DMS153 treated with DMSO at 0.1 percent for 48 hours (cell line): Measurements from ENCODE around the gene GDPD1.
"Not testable (repeated sequence)": the region's sequence is repeated elsewhere in the genome, so short reads cannot be mapped to it uniquely, and the experiment has no call there.

ENCODE experiments used
- DNase-seq: peaks from one replicate; lab custom pipeline; 2025; ENCODE audit not compliant: unreplicated experiment; lab: John Stamatoyannopoulos, UW

GDPD1 gene

DNA sequence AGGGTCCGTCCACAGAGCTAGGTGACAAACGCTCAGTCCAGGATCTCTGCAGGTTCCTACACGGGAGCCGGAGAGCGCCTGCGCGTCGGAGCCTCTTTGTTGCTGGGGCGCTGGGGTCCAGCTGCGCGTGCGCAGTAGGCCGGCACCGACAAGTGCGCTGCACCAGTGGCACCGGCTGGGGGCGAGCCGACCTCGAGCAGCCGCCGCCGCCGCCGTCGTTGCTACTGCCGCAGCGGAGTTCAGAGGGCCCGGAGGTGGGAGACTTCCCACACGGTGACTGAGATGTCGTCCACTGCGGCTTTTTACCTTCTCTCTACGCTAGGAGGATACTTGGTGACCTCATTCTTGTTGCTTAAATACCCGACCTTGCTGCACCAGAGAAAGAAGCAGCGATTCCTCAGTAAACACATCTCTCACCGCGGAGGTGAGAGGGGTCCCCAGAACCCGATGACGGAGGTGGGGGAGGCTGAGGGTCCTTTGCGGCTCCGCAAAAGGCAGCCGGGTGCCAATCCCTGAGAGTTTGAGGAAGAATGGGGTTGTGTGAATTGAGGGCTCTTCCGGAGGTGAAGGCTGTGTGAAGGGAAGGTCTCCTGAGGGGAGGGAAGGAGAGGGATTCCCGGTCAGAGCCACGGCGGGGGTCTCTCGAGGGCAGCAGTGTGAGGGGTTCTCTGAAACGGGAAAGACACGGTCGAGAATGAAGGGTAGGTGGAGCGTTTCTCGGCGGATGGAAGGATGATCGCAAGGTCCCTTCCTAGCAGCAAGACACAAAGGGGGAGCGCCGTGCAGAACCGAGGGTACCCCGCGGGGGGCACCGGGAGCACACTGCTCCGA is at the start of gene GDPD1:
TSS of gene GDPD1 (plus strand) at position 184 of the 831 bp plus-strand sequence. CDS start at position 283, 99 bp downstream.
- DNase-seq: peak; percentile 95

DNA sequence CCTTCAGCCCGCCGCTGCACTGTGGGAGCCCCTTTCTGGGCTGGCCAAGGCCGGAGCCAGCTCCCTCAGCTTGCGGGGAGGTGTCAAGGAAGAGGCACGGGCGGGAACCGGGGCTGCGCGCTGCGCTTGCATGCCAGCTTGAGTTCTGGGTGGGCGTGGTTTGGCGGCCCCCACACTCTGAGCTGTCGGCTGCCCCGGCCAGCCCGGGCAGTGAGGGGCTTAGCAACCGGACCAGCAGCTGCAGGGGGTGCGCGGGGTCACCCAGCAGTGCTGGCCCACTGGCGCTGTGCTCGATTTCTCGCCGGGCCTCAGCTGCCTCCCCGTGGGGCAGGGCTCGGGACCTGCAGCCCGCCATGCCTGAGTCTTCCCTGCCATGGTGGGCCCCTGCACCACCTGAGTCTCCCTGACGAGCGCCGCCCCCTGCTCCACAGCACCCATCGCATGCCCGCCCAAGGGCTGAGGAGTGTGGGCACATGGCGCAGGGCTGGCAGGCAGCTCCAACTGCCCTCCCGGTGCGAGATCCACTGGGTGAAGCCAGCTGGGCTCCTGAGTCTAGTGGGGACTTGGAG is 47.8 kb upstream of the GDPD1 start:
- DNase-seq: no peak

DNA sequence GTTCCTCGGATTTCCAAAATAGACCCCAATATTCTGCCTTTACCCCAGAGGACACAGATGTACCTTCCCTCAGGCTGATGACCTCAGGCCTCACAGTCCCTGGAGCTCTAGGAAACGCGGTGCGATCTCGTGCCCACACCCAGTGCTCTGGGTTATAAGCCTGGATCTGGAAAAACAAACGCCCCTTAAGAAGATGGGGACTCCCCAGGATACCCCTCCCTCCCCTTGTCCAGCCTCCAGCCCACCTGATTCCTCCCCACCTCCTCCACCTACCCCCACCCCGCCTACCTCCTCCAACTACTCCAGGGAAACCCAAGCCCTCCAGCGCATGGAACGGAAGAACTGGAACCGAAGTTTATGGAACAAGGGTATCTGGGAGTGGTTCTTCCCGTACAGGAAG is 45.6 kb upstream of the GDPD1 start:
- no peak for DNase-seq

DNA sequence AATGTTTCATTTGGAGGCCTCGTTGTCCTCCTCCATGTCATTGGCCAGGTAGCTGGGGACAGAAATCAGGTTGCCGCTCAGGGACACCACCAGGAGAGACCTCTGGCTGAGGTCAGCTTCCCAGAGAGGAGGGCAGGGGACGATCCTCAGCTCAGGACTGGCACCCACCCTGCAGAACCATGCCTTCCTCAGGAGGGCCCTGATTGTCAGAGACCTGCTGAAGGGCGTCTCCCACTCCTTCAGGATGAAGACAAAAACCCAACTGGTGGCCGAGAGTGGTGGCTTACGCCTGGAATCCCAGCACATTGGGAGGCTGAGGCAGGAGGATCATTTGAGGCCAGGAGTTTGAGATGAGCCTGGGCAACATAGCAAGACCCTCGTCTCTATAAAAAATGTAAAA is 45.2 kb upstream of the GDPD1 start:
- DNase-seq: no peak

DNA sequence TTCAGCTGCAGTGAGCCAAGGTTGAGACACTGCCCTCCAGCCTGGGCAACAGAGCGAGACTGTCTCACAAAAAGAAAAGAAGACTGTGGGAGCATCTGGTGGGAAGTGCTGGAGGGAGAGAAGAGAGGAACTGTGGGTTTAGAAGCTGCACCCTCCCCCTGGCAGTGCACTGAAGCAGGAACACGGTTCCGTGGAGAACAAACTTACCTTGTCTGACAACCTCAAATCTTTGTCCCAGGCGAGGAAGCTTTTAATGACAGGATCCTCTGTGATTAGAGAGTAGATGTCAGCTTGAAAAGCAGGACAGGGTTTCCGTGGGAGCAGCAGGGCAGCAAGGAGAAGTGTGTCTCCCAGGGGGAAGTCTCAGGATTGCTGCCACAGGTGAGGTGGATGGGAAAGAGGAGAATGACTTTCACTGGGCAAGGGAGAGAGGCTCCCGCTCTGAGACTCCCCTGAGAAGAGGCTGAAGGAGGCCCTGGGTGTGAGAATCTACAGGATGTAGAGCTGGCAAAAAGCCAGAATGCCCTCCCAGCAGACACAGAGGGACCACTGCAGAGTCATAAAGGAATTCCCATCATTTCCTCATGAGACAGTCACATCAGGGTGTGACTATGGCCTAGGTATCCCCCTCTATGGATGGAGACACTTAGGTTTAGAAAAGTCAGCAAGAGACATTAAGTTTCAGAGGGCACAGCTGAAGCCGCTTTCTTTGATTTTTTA is 41.9 kb upstream of the GDPD1 start:
- no peak for DNase-seq

DNA sequence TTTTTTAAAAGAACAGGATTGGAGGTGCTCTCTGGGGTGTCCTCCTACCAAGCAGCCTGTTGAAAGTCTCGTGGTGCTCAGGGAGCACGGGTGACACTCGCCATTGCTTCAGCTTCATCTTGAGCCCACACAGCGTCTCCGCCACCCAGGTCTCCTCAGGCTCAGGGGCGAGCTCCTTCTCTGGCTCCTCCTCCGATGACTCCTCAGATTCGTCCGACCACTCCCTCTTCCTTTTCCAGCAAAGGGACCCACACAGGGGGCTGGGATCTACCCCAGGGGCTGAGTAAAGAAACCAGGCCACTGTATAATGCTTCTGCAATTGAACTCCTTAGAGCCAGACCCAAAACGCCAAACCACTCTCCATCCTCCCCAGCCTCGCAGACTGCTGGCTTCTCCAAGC is 40.7 kb upstream of the GDPD1 start:
- DNase-seq: not testable (repeated sequence)

DNA sequence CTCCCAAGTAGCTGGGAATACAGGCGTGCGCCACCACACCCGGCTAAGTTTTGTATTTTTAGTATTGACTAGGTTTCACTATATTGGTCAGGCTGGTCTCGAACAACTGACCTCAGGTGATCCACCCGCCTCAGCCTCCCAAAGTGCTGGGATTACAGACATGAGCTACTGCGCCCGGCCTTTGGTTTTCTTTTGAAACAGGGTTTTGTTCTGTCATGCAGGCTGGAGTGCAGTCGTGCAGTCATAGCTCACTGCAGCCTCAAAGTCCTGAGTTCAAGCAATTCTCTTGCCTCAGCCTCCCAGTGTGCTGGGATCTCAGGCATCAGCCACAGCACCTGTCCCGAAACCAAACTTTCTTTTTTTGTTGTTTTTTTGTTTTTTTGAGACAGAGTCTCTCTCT is 39.7 kb upstream of the GDPD1 start:
- no peak for DNase-seq

DNA sequence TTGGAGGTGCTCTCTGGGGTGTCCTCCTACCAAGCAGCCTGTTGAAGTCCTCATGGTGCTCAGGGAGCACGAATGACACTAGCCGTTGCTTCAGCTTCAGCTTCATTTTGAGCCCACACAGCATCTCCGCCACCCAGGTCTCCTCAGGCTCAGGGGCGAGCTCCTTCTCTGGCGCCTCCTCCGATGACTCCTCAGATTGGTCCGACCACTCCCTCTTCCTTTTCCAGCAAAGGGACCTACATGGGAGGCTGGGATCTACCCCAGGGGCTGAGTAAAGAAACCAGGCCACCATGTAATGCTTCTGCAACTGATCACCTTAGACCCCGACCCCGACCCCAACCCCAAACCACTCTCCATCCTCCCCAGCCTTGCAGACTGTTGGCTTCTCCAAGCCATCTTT is 38.8 kb upstream of the GDPD1 start:
- DNase-seq: no peak

DNA sequence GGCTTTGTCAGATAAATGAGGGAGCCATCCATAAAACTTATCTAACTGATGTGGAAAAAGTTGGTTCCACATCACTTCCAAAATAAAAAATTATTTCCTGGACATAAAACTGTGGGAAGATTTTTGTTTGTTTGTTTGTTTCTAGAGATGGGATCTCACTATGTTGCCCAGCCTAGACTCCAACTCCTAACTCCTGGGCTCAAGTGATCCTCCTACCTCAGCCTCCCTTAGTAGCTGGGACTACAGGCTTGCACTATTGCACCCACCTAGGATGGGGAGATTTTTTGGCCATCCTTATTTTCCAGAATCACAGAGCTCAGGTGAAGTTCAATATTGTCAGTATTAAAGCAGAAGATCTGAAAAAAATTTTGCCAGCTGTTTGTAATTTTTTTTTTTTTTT is 34.3 kb upstream of the GDPD1 start:
- no peak for DNase-seq

DNA sequence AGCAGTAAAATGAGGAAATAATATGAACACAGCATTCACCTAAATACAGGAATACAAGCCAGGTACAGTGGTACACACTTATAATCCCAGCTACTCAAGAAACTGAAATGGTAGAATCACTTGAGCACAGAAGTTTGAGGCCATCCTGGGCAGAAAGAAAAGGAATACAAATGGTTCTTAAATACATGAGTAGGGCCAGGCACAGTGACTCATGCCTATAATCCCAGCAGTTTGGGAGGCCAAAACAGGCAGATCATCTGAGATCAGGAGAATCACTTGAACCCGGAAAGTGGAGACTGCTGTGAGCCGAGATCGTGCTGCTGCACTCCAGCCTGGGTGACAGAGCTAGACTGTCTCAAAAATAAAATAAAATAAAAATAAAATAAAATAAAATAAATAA is 33.5 kb upstream of the GDPD1 start:
- DNase-seq: no peak

DNA sequence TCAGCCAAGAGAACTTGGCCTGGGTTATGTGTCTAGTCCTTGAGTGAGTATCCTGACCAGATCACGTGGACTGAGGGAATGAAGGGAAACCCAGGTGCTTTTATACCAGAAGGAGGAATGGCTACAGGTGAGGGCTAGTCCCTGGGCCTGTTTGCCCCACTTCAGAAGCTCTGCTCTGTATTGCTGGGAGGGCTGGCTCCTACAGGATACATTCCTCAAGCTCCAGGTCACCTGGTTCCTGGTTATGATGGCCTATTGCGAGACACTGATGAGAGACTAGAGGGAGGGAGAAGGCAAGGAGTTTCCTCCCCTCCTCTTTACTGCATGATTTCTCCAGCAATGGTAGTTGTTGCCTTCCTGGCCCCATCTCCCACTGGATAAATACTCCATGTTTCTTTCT is 29.5 kb upstream of the GDPD1 start:
- DNase-seq: no peak

DNA sequence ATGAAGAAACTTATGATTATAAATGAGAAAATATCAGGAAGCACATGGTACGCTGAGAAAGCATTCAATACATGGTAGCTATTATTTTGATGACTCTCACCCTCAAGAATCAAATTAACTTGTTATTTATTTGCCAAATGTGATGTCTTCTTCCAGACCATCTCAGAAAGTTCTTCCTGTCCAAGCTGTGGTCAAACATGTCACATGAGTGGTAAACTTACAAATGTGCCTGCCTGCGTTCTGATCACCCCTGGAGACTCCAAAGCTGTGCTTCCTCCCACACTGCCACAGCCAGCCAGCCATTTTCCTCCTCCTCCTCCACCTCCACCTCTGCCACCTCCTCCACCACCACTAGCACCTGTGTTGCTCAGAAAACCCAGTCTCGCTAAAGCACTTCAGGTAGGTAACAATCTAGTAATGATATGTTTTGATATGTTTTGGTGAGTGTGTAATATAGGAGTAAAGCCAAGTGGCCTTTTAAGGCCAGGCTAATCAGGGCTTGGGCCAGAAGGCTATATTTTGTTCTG is 26.9 kb upstream of the GDPD1 start:
- no peak for DNase-seq

DNA sequence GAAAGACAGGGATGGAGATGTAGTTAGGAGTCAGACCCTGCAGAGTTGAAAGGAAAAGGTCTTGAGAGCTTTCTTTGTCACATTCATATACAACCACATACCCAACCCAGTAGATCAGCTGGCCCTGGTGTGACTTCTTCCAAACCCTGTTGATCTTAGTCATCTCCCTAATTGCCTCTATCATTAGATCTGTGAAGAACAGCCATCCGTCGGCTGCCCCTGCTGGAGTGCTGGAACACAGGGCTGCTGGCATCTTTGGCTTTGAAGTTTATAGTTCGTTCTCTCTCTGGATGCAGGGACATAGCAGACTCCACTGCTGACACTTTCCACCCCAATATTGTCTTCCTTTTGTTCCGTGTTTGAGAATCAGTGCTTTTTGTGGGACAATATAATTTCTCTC is 20.9 kb upstream of the GDPD1 start:
- no peak for DNase-seq

DNA sequence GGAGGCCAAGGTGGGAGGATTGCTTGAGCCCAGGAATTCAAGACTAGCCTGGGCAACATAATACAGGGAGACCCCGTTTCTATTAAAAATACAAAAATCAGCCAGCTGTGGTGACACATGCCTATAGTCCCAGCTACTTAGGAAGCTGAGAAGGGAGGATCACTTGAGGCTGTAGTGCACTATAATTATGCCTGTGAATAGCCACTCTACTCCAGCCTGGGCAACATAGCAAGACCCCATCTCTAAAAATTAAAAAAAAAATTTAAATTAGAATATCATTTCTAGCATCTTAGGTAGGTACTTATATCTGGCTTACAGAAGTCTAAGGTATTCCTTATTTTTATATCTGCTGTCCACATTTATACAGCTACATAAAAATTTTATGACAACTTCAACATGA is 18.0 kb upstream of the GDPD1 start:
- DNase-seq: no peak

DNA sequence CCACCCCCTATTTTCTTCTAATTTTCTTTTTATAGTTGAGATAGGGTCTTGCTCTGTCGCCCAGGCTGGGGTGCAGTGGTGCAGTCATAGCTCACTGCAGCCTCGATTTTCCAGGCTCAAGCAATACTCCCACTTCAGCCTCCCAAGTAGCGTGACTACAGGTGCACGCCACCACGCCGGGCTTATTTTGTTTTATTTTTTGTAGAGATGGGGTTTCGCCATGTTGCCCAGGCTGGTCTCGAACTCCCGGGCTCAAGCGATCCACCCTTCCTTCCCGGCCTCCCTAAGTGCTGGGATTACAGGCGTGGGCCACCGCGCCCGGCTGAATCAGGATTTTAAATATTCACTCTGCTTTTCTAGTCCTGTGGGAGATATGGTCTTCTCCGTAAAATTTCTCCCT is 941 bp upstream of the GDPD1 start:
- no peak for DNase-seq

DNA sequence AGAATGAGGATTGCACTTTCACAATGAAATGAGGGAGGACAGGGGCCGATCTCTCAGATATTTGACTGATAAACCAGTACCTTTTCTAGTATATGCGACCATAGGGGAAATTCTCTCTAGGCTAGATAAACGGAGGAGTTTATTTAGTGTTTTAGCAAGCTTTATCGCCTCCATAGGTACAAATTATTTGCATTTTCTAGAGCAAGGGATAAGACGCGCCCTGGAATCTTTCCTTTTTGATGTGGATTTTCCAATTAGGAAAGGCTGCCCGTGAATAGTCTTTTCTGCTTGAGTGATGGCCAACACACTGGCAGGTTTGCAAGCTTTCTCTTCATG is 351 bp upstream of the GDPD1 start:
- DNase-seq: no peak

DNA sequence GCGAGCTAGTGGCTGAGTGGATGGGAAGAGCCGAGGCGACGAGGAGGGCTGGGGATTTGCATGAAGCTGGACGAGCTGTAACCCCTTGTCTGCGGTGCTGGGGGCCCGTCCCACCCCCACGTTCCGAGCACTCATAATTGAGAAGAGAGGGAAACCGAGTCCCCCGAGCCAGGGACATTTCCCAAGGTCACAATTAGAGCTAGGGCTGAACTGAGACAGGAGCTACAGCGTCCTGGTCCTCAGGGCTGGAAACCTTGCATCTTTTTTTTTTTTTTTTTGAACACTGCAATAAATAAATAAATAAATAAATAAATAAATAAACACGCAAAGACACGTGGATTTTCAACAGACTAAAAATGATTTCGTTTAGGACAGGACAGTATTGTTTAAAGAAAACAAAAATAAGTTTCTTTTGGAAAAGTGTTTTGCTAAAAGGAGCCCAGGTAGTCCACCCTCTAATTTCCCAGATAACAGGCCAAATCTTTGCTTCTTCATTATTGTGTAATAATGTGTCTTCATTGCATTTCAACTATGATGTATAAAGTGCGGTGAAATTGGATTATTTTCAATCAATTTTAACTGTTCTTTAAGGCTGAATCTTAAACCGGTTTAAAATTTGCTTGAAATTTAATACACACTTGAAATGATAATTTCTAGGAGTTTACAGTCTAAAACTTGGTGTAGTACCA is 992 bp downstream of the GDPD1 start:
- no peak for DNase-seq

DNA sequence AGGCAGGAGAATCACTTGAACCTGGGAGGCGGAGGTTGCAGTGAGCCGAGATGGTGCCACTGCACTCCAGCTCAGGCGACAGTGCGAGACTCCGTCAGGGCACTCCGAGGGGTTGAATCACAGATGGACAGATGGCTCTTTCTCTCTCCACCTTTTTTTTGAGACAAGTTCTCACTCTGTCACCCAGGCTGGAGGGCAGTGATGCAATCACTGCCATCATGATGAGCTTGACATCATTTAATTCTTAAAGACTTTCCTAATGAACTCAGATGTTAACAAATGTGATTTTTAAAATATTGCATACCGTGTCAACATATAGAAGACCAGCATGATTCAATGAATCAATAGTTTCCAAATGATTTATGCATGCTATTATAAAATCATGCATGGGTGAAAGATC is 3.5 kb downstream of the GDPD1 start:
- DNase-seq: no peak

DNA sequence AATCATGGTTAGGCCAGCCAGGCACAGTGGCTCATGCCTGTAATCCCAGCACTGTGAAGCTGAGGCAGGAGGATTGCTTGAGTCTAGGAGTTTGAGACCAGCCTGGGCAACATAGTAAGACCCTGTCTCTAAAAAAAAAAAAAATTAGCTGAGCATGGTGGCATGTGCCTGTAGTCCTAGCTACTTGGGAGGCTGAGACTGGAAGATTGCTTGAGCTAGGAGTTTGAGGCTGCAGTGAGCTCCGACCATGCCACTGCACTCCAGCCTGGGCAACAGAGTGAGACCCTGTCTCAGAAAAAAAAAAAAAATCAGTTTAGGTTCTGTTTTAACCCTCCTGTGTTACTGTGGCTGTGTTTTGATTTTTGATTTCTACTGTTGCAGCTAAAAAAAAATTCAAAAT is 8.3 kb downstream of the GDPD1 start:
- not testable (repeated sequence) for DNase-seq

DNA sequence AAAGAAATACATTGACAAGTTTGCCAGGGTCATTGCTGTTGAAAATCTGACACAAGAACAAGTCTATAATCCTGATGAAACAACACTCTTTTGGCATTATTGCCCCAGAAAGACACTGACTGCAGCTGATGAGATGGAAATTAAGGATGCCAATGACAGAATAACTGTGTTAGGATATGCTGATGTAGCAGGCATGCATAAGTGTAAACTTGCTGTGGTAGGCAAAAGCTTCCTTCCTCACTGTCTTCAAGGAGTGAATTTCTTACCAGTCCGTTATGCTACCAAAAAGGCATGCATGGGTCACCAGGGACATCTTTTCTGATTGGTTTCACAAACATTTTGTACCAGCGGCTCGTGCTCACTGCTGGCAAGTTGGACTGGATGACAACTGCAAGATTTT is 10.5 kb downstream of the GDPD1 start:
- no peak for DNase-seq

DNA sequence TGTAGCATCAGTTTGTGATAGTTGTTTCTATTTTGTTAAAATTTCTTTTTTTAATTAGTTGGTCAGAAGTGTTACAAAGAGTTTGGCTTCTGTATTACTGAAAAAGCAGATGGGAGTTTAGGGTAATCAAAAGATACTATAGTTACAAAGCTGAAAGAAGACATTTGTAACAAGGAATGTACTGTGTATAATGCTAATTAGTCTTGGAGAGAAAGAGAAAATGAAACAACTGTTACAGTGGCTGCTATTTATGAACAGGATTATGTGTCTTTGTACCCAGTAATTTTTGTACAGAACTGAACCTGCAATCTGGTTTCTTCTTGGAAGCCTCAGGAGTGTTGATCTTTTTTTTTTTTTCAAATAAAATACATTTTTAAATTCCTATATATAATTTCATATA is 14.3 kb downstream of the GDPD1 start:
- no peak for DNase-seq

DNA sequence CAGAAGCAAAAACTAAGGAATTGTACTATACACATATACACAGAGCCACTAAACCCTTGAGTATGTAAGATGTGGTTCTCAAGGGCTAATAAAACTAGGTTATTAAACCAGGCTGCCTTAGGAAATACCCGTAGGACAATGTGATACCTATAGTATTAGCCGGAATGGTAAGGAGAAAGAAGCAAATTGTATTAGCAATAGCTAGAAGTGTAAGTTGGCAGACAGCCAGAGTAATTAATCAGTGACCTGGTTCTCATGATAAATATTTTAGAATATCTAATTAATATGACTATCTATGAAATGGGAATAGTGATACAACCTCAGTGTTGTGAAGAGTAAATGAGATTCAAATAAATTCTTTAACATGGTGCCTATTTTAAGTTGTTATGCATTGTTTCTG is 18.6 kb downstream of the GDPD1 start:
- no peak for DNase-seq
